ENCODE measurements around the gene TXLNB.

DNA sequence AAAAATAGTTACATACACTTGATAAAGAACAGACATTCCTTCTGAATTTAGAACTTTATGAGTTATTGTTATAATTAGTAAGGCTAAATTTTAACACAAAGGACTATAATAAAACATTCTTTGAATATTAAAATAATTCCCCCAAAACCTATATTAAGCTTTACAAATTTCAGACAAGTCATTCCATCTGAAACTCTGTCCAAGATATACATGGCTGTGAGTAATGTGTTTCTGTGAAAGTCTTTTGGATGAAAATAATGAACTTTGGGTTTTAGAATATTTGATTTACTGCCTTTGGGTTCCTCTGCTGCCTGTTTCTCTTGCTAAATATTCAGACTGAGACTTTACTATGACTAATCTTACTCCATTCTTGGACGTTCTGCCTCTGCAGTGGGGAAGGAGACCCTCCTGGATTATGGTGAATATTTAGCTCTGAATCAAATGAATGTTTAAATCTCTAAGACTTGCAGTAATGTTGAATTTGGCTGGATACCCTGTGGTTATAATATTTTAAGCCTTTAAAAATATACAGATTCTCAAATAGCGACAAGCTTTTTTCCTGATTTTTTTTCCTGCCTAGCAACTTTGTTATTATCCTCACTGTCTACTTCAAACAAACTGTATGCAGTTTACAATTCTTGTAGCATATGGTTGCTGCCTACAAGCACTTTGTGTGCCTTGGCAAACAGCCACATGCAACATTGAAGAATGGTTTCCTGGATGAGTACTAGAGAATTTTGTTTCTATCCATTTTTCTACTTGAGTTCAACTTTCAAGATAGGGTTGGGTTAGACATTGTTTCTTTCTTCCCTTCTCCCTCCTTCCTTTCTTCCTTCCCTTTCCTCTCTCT is 51.4 kb downstream of the TXLNB start:
- TF ChIP-seq ZNF3 (CRISPR knock-in tag; IDR thresholded peaks at IDR 0.05) (no peak), ZNF143 (CRISPR knock-in tag; IDR thresholded peaks at IDR 0.05) (no peak), ZFY (CRISPR knock-in tag; IDR thresholded peaks at IDR 0.05) (no peak), CEBPB (IDR thresholded peaks at IDR 0.05; ENCODE audit: borderline replicate concordance, low read depth, low read length) (no peak)

All from HepG2 (cell line).